Measurements from ENCODE around the gene FCHSD2.
"Not testable (repeated sequence)": the region's sequence is repeated elsewhere in the genome, so short reads cannot be mapped to it uniquely, and the experiment has no call there.

Gene FCHSD2

DNA sequence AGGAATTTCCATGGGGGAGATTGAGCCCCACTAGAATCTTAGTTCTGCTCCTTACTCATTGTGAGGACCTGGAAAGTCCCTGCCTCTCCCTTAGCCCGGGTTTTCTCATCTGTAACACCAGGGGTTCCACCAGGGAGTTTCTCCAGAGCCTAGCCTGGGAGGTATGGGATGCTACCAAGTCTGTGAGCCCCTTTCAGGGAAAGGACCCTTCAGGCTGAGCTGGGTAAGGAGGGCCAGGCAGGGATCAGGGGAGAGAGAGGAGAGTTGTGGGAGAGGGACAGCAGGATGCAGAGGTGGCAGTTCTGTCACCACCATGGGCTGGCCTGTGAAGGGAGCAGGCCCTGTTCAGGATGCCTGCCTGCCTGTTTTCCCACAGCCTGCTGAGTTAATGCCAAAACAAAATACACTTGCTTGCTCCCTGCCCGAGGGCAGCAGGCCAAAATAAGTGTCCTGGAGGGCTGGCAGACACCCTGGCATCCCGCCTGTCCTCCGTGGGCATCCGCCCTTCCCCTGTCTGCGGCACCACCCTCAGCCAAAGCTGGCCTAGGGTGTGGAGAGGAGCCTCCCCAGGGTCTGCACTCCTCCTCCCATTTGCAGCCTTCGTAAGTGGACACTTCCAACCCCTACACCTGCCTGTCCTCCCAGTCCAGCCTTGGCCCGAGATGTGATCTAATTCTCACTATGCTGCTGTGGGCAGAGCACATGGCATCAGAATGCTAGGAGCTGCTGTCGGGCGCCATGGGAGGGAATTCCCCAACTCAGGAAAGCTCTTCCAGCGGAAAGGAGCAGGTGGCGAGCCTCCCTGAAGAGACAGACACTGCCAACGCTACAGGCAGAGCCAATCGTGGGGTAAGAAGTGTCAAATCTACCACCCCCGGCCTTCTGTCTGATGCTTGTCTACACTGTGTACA lies 5.9 kb upstream of the FCHSD2 start:
- DNase-seq: no peak

DNA sequence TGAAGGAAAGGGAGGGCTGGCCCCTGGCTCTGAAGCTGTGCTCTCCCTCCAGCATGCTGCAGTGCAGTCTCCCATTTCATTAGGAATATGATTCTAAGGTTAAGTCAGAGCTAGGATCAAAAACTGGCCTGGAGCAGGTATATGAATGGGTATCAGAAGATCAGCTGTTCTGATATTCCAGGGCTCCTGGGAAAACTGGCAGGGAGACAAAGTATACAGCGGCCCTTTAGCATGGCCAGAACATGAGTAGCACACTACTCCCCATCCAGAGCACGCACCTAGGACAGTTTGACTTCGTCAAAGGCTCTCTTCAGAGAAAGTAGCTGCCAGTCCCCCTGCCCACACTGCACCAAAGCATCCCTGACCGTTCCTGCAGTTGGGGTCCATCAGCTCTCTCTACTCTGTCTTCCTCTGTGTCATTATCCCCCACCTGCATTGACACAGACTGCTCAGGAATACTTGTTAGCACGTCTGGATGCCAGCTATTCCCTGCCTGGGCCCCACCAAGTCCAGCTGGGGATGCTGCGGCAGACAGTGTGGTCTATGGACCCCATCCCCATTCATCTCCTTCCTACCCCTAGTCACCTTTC lies 4.0 kb upstream of the FCHSD2 start:
- no peak for DNase-seq

DNA sequence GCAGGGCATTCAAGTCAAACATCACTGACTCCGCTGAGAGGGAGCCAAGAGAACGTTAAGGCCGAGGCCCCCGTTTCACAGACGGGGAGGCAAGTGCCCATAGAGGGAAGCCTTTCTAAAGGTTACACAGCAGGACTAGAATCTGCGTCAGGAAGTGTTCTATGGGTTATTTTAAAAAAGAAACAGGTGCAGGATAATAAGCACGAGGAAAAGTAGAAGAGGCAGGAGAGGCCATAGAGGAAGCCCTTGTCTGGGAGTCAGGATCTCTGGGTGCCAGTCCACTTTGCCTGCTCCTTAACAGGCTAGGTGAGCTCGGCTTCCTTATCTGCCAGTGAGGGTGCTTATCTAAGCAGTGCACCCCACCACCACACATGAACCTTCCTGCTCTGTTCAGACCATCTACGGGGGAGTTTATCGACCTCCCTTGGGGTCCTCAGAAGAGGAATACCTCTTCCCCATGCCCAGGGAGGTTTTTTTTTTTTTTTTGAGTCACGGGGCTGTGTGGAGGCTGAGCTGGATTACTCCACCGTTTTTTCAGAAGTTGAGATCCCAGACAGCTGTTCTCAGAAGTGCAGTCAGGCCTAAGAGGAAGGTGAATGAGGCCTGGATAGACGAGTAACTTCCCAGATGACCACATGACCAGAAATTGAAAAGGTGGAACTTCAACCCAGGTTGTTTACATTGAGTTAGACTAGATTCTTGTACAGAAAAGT lies 1.2 kb upstream of the FCHSD2 start:
- peak; percentile 90 for DNase-seq

- no peak for DNase-seq
Measured at GRCh38 chr11:73141309-73142127, 600 bp downstream of the FCHSD2 start.

- DNase-seq: no peak
Measured at GRCh38 chr11:73141031-73141308, 1.1 kb downstream of the FCHSD2 start.

GRCh38 chr11:73140213-73141030 lies 1.7 kb downstream of the FCHSD2 start:
- no peak for DNase-seq

DNA sequence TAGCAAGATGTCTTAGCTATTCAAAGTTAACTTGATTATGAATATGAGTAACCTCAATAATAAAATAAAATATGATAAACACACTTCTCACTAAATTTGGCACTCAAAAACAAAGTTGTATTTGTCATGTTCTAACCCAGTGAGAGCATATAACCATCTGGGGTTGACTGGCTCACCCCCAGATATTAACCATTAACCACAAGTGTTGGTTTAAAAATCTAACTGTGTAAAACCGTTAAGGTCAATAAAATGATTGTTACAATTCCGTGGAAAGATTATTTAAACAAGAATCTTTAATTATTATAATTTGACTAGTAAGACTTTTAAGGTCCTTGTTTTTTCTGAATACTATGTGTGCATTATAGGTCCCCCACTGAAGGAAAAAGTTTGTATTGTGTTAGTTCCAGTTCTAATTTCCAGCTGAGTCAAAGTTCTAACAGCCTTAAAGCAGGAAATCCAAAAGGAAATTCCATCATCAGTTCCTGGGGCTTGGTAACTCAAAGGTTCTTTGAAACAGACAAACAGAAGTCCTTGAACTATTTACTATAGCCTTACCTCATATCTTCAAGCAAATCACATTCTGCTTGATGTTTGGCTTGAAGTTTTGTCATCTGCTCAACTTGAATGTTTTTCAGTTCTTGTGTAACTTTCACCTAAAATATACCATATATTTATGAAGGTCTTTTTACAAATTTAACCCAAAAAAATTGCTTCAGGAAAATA lies 2.5 kb downstream of the FCHSD2 start:
- no peak for DNase-seq

DNA sequence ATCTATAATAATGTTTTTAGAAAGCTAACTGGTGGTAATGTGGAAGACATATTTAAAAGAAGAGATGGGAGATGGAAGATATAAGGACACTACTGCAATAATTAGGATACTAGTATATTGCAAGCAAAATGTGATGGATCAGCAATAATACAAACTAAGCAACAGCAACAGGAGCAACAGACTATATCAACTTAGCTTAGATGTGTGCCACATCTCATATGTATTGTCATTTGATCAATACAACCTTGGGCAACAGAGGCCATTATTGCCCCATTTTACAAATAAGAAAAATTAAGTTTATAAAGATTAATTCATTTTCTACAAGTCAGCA lies 4.2 kb downstream of the FCHSD2 start:
- no peak for DNase-seq

- peak; percentile 52 for DNase-seq
Measured at GRCh38 chr11:73137262-73137943, 4.7 kb downstream of the FCHSD2 start.

DNA sequence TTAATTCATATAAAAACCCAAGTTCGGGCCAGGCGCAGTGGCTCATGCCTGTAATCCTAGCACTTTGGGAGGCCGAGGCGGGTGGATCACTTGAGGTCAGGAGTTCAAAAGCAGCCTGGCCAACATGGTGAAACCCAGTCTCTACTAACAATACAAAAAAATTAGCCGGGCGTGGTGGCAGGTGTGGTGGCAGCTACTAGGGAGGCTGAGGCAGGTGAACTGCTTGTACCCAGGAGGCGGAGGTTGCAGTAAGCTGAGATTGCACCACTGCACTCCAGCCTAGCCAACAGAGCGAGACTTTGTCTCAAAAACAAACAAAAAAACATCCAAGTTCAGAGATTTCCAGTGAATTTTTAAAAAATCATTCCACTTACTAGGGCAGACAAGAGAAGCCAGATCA lies 5.4 kb downstream of the FCHSD2 start:
- not testable (repeated sequence) for DNase-seq

DNA sequence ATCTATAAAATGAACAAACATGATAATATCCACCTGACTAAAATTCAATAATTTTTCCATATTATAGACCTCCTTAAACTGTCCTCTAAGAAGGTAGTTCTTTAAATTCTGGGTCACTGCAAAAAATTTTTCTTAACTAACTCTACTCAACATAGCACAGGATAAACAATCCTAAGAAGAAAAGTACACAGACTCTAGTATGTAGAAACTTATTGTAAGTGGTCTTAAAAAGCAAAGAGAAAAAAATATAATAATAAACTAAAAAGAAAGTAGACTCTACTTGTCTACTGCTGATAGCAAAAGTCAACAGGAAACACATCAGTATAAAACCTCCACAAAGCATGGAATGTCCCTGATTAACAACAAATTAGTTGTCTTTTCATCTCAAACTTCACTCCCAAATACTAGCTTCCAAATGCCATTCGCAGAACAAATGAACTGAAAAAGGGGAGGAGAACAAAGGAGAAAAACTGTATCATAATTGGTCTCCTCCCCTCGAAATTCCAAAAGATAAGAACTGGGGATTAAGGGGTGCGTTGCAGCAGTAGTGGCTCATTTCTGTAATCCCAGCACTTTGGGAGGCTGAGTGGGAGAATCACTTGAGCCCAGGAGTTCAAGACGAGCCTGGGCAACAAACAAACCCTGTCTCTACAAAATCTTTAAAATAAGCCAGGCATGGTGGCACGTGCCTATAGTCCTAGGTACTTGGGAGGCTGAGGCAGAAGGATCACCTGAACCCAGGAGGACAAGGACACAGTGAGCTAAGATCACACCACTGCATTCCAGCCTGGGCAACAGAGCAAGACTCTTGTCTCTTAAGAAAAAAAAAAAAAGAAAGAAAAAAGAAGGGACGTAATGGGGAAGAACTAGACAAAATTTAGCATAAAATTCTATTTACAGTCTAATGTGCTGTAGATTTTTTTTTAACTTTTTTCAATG lies 6.5 kb downstream of the FCHSD2 start:
- no peak for DNase-seq

DNA sequence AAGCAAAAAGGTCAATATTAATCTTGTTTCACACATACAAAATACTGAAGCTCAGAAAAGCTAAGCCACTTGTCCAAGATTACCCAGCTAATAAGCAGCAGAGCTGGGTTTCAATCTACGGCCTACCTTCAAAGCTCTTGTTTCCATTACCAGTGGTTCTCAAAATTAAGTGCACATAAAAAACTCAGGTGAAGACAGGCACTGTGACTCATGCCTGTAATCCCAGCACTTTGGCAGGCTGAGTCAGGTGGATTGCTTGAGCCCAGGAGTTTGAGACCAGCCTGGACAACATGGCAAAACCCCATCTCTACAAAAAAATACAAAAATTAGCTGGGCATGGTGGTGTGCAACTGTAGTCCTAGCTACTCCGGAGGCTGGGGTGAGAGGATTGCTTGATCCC lies 9.8 kb downstream of the FCHSD2 start:
- DNase-seq: not testable (repeated sequence)

- no peak for DNase-seq
Measured at GRCh38 chr11:73130181-73130580, 11.9 kb downstream of the FCHSD2 start.

DNA sequence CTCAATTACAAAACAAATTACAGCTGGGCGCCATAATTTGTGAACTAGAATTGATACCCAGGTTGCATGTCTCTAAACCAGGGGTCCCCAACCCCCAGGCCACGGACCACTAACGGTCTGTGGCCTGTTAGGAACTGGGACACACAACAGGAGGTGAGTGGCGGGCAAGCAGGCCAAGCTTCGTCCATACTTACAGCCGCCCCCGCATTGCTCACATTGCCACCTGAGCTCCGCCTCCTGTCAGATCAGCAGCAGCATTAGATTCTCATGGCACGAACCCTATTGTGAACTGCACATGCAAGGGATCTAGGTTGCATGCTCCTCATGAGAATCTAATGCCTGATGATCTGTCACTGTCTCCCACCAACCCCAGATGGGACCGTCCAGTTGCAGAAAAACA lies 12.9 kb downstream of the FCHSD2 start:
- DNase-seq: no peak

DNA sequence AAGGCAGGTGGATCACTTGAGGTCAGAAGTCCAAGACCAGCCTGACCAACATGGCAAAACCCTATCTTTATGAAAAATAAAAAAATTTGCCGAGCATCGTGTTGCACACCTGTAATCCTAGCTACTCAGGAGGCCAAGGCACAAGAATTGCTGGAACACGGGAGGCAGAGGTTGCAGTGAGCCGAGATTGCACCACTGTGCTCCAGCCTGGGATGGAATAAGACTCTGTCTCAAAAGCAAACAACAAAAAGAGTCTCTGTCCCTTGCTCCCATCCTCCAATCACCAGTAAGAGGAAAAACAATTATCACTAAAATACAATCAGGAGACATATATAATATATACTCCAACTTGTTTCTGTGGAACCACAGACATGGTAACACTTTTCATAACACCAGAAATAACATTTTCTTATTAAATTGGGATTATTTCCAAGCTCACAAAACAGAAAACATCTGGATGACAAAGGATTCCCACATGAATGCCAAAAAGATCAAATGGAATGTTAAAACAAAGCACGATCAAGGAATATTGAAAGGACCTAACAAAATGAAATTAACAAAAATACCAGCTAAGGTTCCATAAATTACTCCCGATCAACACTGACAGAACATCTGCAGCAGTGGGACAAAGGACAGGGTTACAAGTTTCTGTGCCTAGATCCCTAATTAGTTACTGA lies 15.2 kb downstream of the FCHSD2 start:
- no peak for DNase-seq

DNA sequence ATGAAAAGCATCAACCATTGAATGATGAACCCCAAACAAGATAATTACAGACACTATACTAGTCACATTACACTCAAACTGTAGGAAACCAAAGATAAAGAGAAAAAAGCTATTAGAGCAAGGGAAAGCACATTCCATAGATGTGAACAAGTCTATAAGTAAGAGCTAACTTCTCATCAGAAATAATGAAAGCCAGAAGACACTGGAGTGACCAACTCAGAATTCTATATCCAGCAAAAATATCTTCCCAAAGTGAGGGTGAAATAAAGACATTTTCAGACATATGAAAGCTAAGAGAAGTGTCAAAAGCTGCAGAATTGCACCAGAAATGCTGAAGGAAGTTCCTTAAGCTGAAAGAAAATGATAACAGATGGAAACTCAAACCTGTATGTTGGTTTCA lies 17.3 kb downstream of the FCHSD2 start:
- no peak for DNase-seq

DNA sequence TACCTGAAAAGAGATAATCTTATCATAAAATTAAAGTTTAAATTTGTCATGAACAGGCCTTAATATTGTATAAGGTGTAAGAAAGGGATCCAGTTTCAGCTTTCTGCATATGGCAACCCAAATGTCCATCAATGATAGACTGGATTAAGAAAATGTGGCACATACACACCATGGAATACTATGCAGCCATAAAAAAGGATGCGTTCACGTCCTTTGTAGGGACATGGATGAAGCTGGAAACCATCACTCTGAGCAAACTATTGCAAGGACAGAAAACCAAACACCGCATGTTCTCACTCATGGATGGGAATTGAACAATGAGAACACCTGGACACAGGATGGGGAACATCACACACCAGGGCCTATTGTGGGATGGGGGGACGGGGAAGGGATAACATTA lies 18.2 kb downstream of the FCHSD2 start:
- not testable (repeated sequence) for DNase-seq

GRCh38 chr11:73121692-73122091 lies 20.4 kb downstream of the FCHSD2 start:
- DNase-seq: no peak

- DNase-seq: no peak
Measured at GRCh38 chr11:73117071-73117470, 25.0 kb downstream of the FCHSD2 start.
